Measurements from ENCODE around the gene TGFB2.

Gene TGFB2

GRCh38 chr1:218392780-218393179, 47.6 kb downstream of the TGFB2 start:
- Histone ChIP-seq H3K79me1 (ENCODE audit: low read length) (no peaks in the 10 kb centered on the region), H2BK12ac (ENCODE audit: low read length) (no peak overlapping the region), H3K27ac (ENCODE audit: low read depth, low read length) (no peak overlapping the region), H3K23ac (ENCODE audit: low read length) (no peak overlapping the region), H3K9ac (ENCODE audit: low read length) (no peak overlapping the region), H3K4ac (ENCODE audit: low read depth, low read length) (no peak overlapping the region), H3K36me3 (ENCODE audit: control insufficient read depth in 1 of 2, insufficient read depth in 2 of 2, low read length in 2 of 2) (no peaks in the 10 kb centered on the region), H3K27me3 (ENCODE audit: insufficient read depth, low read length) (no peaks in the 10 kb centered on the region), H2AFZ (ENCODE audit: insufficient read depth, low read length, poor library complexity) (no peak overlapping the region), H2BK5ac (ENCODE audit: low read depth, low read length, poor library complexity) (no peak overlapping the region), H2BK120ac (ENCODE audit: insufficient read depth, low read length, poor library complexity) (no peak overlapping the region), H4K91ac (ENCODE audit: low read depth, low read length) (no peak overlapping the region), H3K4me2 (ENCODE audit: low read length) (no peak overlapping the region), H4K8ac (ENCODE audit: low read depth, low read length) (no peak overlapping the region), H2AK5ac (ENCODE audit: low read length) (no peak overlapping the region), H3K79me2 (ENCODE audit: control insufficient read depth, insufficient read depth, low read length, poor library complexity) (no peaks in the 10 kb centered on the region), H3K14ac (ENCODE audit: low read length) (no peak overlapping the region), H3K18ac (ENCODE audit: low read length) (no peak overlapping the region), H3K4me1 (ENCODE audit: control insufficient read depth in 1 of 2, insufficient read depth in 2 of 2, low read length in 2 of 2) (no peaks in the 10 kb centered on the region), H3K9me3 (ENCODE audit: insufficient read depth, low read depth, low read length) (no peaks in the 10 kb centered on the region), H3K4me3 (ENCODE audit: low read depth, low read length) (no peak overlapping the region), H4K12ac (ENCODE audit: low read depth, low read length) (no peak overlapping the region)
- DNase-seq: no peak
- no CpG with 5 or more reads among the region's 4 CpGs for WGBS (ENCODE audit: extremely low coverage, insufficient coverage, insufficient read length)

- no CpG with 5 or more reads among the region's 11 CpGs for WGBS (ENCODE audit: extremely low coverage, insufficient coverage, insufficient read length)
- Histone ChIP-seq H2BK5ac (ENCODE audit: low read depth, low read length, poor library complexity) (no peak overlapping the region), H4K12ac (ENCODE audit: low read depth, low read length) (no peak overlapping the region), H3K36me3 (ENCODE audit: control insufficient read depth in 1 of 2, insufficient read depth in 2 of 2, low read length in 2 of 2) (no peaks in the 10 kb centered on the region), H2AK5ac (ENCODE audit: low read length) (no peak overlapping the region), H3K4me3 (ENCODE audit: low read depth, low read length) (no peak overlapping the region), H3K79me2 (ENCODE audit: control insufficient read depth, insufficient read depth, low read length, poor library complexity) (no peaks in the 10 kb centered on the region), H3K18ac (ENCODE audit: low read length) (no peak overlapping the region), H3K9ac (ENCODE audit: low read length) (no peak overlapping the region), H2BK120ac (ENCODE audit: insufficient read depth, low read length, poor library complexity) (no peak overlapping the region), H3K4me2 (ENCODE audit: low read length) (no peak overlapping the region), H3K9me3 (ENCODE audit: insufficient read depth, low read depth, low read length) (no peaks in the 10 kb centered on the region), H3K27me3 (ENCODE audit: insufficient read depth, low read length) (no peaks in the 10 kb centered on the region), H3K14ac (ENCODE audit: low read length) (no peak overlapping the region), H3K4ac (ENCODE audit: low read depth, low read length) (no peak overlapping the region), H2AFZ (ENCODE audit: insufficient read depth, low read length, poor library complexity) (no peak overlapping the region), H3K27ac (ENCODE audit: low read depth, low read length) (no peak overlapping the region), H4K8ac (ENCODE audit: low read depth, low read length) (no peak overlapping the region), H4K91ac (ENCODE audit: low read depth, low read length) (no peak overlapping the region), H3K4me1 (ENCODE audit: control insufficient read depth in 1 of 2, insufficient read depth in 2 of 2, low read length in 2 of 2) (no peaks in the 10 kb centered on the region), H3K79me1 (ENCODE audit: low read length) (no peaks in the 10 kb centered on the region), H3K23ac (ENCODE audit: low read length) (no peak overlapping the region), H2BK12ac (ENCODE audit: low read length) (no peak overlapping the region)
- no peak for DNase-seq
Measured at GRCh38 chr1:218394416-218394815, 49.3 kb downstream of the TGFB2 start.

DNA sequence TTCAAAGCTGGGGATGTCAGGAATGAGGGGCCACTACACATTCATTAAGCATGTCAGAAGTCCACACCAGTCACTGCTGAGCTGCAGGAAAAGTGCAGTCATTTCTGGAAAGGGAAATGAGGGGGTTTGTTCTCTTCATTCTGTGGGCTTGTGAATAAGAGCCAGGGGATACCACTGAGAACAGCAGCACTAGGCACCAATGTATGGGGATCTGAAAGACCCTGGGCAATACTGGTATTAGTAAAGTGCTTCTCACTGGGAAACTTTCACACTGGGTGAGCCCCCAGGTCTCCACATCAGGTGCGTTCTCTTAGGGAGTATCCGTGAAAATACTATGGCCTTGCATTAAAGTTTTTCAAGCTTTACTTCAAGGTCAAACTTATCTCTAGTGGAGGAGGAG, 49.9 kb downstream of the TGFB2 start:
- H2BK120ac ChIP-seq (ENCODE audit: insufficient read depth, low read length, poor library complexity): no peak overlapping the region

DNA sequence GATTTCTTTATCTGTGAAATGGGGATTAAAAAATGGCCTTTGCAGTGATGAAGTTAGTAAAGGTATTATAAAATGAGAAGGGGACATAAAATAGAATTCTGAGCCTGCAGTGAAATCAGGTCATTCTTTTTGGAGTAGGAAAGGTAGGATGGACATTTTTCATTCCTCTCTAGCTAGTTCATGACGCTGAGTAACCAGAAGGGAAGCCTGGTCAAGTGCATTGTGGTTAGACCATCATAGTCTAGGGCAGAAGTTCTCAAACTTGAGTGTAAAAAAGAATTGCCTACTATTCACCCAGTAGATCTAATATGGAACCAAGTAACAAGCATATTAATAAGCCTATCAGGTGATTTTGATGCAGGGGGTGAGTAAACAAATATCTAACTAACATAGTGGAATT, 50.8 kb downstream of the TGFB2 start:
- Histone ChIP-seq H3K36me3 (ENCODE audit: control insufficient read depth in 1 of 2, insufficient read depth in 2 of 2, low read length in 2 of 2) (no peaks in the 10 kb centered on the region), H2BK5ac (ENCODE audit: low read depth, low read length, poor library complexity) (no peak overlapping the region), H4K8ac (ENCODE audit: low read depth, low read length) (no peak overlapping the region), H3K4me2 (ENCODE audit: low read length) (no peak overlapping the region), H3K23ac (ENCODE audit: low read length) (no peak overlapping the region), H3K27ac (ENCODE audit: low read depth, low read length) (no peak overlapping the region), H3K9ac (ENCODE audit: low read length) (no peak overlapping the region), H3K4me1 (ENCODE audit: control insufficient read depth in 1 of 2, insufficient read depth in 2 of 2, low read length in 2 of 2) (no peaks in the 10 kb centered on the region), H3K9me3 (ENCODE audit: insufficient read depth, low read depth, low read length) (peaks cover 2% of the 10 kb centered on the region), H3K27me3 (ENCODE audit: insufficient read depth, low read length) (no peaks in the 10 kb centered on the region), H2BK120ac (ENCODE audit: insufficient read depth, low read length, poor library complexity) (no peak overlapping the region), H2AFZ (ENCODE audit: insufficient read depth, low read length, poor library complexity) (no peak overlapping the region), H3K79me1 (ENCODE audit: low read length) (no peaks in the 10 kb centered on the region), H3K4ac (ENCODE audit: low read depth, low read length) (no peak overlapping the region), H3K18ac (ENCODE audit: low read length) (no peak overlapping the region), H2BK12ac (ENCODE audit: low read length) (no peak overlapping the region), H2AK5ac (ENCODE audit: low read length) (no peak overlapping the region), H3K79me2 (ENCODE audit: control insufficient read depth, insufficient read depth, low read length, poor library complexity) (no peaks in the 10 kb centered on the region), H3K14ac (ENCODE audit: low read length) (no peak overlapping the region), H4K12ac (ENCODE audit: low read depth, low read length) (no peak overlapping the region), H4K91ac (ENCODE audit: low read depth, low read length) (no peak overlapping the region), H3K4me3 (ENCODE audit: low read depth, low read length) (no peak overlapping the region)
- no peak for DNase-seq
- no CpG with 5 or more reads among the region's 1 CpG for WGBS (ENCODE audit: extremely low coverage, insufficient coverage, insufficient read length)

More for the DNA sequence above, 49.9 kb downstream of the TGFB2 start:
- H2BK12ac ChIP-seq (ENCODE audit: low read length): no peak overlapping the region
- H3K18ac ChIP-seq (ENCODE audit: low read length): no peak overlapping the region
- no peak overlapping the region for H3K4ac ChIP-seq (ENCODE audit: low read depth, low read length)
- H3K79me2 ChIP-seq (ENCODE audit: control insufficient read depth, insufficient read depth, low read length, poor library complexity): no peaks in the 10 kb centered on the region
- WGBS (ENCODE audit: extremely low coverage, insufficient coverage, insufficient read length): no CpG with 5 or more reads among the region's 2 CpGs
- no peak overlapping the region for H4K12ac ChIP-seq (ENCODE audit: low read depth, low read length)
- no peak overlapping the region for H3K14ac ChIP-seq (ENCODE audit: low read length)
- H2AFZ ChIP-seq (ENCODE audit: insufficient read depth, low read length, poor library complexity): no peak overlapping the region
- no peak overlapping the region for H2BK5ac ChIP-seq (ENCODE audit: low read depth, low read length, poor library complexity)
- H4K91ac ChIP-seq (ENCODE audit: low read depth, low read length): no peak overlapping the region
- no peak overlapping the region for H3K4me2 ChIP-seq (ENCODE audit: low read length)
- H3K23ac ChIP-seq (ENCODE audit: low read length): no peak overlapping the region
- H3K4me1 ChIP-seq (ENCODE audit: control insufficient read depth in 1 of 2, insufficient read depth in 2 of 2, low read length in 2 of 2): no peaks in the 10 kb centered on the region
- no peaks in the 10 kb centered on the region for H3K36me3 ChIP-seq (ENCODE audit: control insufficient read depth in 1 of 2, insufficient read depth in 2 of 2, low read length in 2 of 2)
- no peak overlapping the region for H3K4me3 ChIP-seq (ENCODE audit: low read depth, low read length)
- H3K79me1 ChIP-seq (ENCODE audit: low read length): no peaks in the 10 kb centered on the region
- DNase-seq: no peak
- no peak overlapping the region for H3K9ac ChIP-seq (ENCODE audit: low read length)
- no peak overlapping the region for H4K8ac ChIP-seq (ENCODE audit: low read depth, low read length)
- no peaks in the 10 kb centered on the region for H3K9me3 ChIP-seq (ENCODE audit: insufficient read depth, low read depth, low read length)
- H2AK5ac ChIP-seq (ENCODE audit: low read length): no peak overlapping the region
- H3K27ac ChIP-seq (ENCODE audit: low read depth, low read length): no peak overlapping the region
- no peaks in the 10 kb centered on the region for H3K27me3 ChIP-seq (ENCODE audit: insufficient read depth, low read length)

All from trophoblast cell (in vitro differentiated cells and primary cell).